GM18909 (cell line): Measurements from ENCODE around the gene NGF.

Source experiments
- ATAC-seq: cut with Tn5 transposase; IDR thresholded peaks from one replicate; pipeline ENCODE4 v1.9.1; 2021; ENCODE audit warnings: mild to moderate bottlenecking; ENCODE audit not compliant: unreplicated experiment, poor library complexity

NGF gene

DNA sequence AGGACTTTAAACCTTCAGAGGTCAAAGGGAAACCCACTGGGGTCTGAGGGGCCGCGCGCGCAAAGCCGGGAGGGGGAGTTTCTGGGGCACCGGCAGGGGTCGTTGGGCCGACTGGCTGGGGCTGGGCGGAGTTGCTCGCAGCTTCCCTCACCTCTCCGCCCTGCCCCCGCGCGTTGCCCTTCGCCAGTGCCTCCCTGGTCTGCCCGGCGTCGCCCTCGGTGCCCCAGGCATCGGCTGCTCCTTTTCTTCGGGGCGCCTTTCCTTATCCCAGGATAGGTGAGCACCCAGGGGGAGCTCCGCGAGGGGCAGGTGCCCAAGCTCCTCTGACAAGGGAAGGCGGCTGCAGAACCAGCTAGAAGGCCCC is 390 bp upstream of the NGF start:
- ATAC-seq: no peak

DNA sequence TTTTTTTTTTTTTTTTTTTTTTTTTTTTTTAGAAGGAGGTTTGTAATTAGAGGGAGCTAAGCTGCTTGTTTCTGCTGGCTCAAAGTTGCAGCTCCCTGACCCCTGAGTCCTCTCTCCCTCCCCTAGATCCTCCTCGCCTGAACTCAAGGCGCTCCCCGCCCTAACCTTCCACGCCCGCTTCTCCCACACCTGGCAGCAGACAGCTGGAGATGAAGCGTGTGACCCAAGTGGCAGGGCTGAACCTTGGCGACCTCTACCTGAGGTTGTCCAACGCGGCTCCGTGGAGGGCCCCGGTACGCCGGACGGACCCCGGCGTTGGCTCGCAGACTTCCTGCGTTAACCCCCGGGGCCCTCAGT is 795 bp downstream of the NGF start:
- no peak for ATAC-seq

DNA sequence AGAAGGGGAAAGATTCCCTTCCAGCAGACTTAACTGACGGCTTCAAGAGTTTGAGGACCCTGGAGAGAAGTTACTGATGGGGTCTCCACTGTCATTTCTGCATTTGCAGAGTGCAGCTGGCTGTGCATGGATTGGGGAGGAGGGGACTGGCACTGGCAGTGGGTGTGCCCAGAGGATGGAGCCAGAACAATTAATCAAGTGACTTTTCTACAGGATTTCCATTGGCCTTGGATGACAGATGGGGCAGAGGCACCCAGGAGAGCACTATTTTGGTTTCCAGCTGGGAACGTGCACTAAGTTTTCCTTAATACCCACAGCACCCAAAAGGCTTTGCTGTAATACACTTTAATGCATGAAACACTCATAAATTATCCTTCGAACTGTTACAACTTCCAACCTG is 1.3 kb downstream of the NGF start:
- no peak for ATAC-seq

DNA sequence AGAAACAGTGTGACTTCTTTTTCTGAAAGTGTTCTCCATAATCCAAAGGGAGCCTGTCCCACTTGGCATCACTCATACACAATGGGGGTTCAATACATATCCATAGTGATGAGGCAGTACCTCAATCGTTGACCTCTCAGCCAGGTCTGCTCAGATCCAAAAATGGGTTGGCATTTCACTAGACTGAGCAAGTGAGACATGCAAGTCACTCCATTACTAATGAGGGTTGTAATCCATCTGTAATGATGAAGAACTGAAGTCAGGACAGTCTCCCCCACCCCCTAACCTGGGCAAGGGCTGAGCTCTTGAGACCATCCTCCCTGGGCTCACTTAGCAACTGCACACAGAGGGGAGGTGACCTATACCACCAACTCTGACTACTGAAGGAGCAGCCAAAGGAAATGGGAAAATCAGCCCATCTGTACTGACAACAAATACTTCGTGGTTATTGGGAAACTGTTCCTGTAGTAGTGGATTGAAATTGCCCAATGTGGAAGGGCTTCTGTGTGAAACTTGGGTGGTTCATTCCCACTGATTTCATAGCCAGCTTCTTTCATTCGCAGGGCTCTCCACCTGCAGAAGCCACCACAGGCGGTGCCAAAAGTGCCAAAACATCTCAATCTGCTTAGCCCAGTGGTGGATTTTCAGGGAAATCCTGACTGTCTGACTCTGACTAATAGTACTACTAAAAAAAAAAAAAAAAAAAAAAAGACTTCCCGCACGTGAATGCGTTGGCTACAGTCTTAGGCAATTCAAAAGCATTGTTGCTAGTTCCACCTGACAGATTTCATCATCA is 5.0 kb downstream of the NGF start:
- no peak for ATAC-seq

DNA sequence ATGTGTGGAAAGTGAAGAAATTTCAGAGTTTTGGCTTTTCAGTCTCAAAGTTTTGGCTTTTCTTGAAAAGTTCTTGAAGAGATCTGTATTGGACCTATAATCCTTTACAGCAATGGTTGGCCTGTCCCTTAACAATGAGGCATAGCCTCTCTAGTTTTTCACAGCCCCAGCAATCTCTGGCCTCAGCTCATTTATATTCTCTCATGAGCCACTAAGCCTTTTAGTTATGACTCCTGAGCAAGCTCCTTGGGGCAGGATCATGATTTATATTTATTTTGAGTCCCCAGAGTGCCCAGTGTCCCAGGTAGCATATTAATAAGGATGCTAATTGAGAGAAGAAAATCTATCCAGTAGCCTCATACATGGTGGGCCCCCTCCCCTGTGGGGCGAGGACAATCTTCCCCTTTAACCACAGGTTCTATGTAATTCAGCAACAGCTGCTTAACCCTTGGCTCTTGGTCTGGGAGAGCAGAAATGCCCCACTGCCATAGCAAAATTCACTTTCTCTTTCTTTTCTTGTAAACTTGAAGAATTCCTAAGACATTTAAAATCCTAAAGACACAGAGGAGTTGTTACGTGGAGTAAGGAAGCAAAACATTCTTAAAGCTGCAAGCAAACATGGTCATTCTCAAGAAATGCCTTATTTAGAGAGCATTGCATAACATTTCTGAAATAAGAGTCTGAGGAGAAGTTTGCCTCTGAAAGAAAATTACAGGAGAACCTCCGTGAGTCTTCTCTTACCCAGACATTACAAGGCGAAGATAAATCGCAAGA is 6.3 kb downstream of the NGF start:
- no peak for ATAC-seq

DNA sequence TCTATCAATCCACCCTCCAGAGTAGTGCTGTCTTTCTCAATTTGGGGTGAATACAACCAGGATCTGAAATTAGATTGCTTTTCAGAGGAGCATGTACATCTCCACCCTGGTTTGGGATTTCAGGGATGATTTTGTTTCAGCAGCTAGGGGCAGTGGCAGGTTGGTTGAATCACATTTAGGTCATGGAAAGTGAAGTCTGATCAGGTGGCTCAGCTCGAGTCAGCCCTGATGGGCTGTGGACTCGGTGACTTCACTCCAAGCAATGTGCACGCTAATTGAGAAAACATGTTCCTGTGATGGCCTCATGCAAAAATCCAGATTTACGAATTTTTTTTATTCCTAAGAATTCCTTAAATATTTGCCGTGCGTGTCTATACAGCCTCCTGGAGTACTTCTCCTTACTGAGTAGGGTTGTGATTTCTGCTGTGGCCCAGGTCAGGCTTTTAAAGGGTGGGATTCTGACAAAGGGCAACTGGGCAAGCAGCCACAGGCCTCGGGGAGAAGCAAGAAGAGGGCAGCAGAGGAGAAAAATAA is 7.5 kb downstream of the NGF start:
- no peak for ATAC-seq

DNA sequence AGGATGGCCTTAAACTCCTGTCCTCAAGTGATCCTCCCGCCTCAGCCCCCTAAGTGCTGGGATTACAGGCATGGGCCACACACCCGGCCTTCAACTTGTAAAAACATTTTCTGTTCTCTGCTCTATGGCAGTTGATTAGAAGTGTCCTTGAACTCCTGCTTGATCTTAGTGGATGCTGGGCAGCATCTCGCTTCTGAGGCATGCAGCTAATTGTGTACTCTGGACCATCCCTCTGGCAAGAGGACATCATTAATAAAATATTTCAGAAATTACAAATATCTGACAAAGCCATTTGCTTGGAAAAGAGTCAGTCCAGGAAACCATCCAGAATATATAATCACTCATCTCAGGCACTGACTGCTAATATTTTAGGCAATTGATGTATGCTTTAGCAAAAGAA is 8.1 kb downstream of the NGF start:
- ATAC-seq: no peak

DNA sequence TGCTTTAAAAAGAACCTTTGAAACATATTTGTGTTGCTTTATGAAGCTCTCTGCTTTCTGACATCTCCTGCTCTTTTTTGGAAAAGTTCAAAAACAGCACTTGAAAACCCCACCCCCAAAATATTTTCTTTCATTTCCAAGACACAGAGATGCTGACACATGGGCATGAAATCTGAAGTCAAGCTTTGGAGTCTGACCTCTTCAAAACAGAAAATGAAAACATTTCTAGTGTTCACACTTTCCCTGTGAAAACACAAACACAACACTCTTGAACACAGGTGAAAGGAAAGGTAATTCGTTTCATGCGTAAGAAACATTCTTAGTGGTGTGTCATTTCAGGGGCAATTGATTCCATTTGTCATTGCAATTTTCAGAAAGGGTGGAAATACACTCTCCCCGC is 10.8 kb downstream of the NGF start:
- no peak for ATAC-seq

DNA sequence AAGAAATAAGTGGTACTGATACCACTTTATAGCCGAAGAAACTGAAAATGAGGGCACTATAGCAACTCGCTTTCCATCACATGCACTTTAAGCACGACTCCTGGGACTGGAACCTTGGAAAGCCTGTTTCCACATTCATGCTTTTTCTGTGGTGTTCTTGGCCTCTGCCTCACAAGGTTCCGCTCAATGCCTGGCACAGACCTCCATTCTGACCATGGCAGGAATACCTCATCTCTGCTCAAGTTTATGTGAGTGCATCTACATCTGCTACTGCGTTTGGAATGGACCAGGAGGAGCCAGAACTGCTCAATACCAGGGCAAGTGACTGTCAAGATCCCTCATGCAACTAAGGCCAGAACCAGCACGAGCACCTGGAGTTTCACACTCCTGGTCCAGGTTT is 11.6 kb downstream of the NGF start:
- no peak for ATAC-seq

DNA sequence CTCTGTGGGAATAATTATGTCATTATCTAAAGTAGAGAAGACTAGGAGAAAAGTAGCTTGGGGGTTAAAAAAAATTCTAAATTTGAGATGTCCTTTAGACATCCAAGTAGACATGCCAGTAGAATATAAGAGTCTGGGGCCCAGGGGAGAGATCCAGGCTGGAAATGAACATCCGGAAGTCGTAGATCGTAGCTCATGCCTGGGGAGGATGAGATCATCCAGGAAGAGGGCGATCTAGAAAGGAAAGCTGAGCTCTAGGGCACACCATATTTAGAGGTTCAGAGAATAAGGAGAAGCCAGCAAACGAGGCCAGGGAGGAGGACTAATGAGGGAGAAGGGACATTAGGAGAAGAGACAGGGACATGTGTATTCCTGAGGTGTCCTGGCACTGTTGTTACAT is 12.2 kb downstream of the NGF start:
- ATAC-seq: no peak

DNA sequence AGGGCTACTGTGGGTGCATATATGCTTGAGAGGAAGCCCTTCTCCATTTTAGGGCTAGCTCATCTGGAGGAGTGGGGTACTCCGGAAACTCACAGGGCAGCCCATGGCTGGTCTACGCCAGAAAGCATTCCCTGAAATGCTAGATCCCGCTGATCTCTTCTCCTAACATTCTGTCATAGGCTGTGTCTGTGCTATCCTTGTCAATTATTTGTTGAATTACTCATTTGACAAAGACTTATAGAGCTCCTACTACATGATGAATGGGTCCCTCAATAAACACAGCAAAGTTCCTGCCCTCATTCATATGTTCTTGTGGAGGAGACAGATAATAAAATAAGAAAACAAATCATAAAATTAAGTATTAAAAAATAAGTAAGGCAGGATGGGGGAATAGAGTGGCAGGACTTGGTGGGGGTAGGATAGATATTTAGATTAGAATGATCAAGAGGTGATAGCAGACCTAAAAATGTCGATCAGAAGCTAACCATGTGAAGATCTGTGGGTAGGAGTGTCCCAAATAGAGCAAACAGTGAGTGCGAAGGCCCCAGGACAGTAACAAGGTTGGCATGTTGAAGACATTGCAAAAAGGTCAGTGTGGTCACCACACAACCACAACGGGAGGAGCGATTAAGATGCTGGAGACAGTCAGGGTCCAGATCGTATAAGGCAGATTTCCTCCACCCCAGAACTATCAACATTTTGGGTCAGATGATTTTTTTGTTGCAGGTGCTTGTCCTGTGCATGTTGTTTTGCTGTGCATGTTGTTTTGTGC is 13.2 kb downstream of the NGF start:
- ATAC-seq: no peak

DNA sequence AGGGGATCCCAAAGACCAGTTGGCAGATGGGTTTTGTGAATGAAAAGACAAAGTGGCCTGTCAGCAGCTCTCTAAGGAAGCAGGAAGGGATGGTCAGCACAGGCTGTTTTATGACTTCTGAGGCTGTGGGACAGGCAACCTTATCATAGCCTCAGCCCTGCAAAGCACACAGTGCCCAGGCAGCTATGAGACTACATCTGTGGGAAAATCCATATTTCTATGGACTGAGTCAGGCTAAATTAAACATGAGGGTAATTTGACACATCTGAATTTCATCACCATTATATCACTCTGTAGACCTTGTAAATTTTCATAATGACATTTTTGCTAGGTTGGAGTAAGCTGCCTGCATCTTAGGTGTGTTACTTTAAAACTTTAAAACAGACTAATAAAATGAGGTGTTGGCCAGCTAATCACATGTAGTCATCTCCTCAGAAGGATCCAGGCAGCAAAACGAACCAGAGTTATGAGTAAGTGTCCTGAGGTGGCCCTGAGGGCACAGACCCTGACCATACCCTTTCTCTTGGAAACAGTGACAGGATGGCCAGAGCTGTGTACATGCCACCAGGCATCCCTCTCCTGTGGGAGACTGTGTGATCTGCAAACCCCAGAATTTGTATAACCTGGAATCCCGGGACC is 14.6 kb downstream of the NGF start:
- no peak for ATAC-seq

DNA sequence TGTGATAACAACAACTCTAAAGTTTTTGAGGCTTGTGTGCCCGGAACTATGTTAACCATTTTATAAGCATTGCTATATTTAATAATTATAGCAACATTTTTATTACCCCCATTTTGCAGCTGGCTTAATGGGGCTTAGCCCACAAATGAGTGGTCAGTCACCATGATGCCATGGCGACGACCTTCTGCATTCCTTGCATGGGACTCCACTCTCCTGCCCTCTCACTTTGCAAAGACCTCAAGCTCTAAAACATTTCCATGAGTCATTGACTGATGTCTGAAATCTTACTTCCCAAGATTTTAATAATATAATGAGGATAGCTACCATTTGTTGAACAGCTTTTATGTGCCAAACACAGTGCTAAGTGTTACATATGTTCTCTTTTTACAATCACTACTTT is 15.4 kb downstream of the NGF start:
- ATAC-seq: no peak

DNA sequence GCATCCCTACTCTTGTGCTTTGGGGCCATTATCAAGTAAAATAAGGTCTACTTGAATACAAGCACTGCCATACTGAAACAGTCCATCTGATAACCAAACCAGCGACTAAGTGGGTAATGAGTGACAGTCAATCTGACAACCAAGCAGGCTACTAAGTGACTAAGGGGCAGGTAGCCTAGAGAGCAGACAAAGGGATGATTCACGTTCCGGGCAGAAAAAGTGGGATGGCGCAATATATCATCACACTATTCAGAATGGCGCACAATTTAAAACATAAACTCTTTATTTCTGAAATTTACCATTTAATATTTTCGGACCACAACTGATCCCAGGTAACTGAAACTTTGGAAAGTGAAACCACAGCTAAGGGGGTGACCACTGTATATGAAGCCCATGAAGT is 17.7 kb downstream of the NGF start:
- ATAC-seq: no peak

DNA sequence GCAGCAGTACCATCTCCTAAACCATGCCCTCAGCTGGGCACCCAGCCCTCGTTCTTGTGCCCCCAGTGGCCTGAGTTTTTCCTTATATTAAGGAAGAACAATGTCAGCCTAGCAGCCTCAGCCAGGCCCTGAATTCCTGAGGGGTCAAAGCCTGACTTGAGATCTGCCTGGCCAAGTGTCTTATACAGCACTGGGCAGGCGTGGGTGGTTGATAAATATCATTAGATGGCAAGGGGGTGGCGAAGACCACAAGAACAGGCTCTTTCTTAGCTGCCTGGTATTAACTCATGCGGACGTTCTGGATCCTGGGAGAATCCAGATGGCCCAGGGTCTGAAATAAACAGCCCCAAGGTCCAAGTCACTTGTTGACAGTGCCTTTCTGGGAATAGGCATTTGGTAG is 18.3 kb downstream of the NGF start:
- ATAC-seq: no peak

DNA sequence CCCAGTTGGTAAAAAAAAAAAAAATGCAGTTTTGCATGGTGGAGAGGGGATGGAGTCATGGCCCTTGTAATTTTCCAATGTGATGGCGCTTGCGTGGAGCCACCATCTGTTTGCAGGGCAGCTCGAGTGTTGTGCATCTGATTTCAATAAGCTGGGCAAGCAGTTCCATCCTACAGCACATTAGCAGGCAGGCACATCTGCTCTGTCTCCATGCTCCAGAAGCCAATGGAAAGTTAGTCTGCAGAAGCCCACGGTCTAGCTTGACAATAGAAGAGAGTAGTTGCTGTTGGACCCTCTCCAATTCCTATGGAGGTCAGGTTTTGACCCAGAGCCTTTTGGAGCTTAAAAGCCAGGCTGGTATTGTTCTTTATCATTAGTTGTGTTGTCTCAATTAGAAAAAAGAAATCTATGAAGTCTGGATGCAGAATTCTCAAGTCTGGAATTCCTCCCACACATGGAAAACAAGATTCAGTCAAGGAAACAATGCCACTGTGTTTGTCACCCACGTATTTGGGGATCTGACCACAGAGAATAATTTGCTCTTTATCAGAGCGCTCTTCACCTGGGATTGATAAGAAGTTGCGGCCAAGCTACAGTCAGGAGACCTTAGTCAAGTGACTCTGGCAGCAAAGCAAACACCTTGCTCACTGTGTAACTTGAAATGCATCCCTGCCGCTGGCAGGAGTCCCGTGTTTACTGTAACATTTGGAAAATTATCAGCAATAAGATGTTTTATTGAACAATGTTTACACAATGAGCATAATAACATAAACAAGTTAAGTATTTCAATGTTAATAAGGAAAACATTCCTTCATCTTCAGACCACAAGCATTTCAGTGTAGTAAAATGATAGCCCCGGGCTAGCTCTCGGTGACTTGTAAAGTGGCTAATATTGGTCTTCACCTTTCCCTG is 20.7 kb downstream of the NGF start:
- no peak for ATAC-seq

DNA sequence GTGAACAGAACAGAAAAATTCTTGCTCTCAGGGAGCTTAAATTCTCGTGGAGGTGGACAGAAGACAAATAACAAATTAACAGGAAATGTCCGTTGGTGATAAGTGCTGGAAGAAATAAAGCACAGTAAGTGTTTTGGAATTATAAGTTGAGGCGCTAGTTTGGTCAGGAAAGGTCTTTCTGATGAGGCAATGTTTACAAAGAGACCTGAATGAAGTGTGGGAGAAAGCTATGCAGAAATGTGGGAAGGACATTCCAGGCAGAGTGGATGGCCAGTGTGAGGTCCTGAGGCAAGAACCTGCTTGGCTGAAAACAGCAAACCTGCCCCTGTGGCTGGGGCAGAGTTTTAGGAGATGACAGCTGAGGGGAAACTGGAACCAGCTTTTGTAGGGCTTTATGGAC is 23.3 kb downstream of the NGF start:
- no peak for ATAC-seq

DNA sequence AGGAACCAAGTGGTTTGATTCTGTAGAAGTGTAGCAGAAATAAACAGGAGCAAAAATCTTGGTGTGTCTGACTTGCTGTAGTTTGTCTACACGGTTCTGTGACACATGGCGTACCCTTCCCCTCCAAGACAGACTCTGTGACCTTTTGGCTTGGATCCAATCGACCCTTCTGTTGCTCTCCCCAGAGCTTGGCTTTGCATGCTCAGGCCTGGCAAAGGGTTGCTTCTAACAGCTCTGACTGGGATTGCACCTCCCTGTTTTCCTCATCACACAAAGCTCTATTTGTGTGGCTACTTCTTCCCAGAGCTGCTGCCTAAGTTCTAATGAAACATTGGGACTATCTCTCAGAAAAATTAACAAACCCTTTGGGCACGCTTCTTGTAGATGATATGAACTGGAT is 24.0 kb downstream of the NGF start:
- ATAC-seq: no peak

DNA sequence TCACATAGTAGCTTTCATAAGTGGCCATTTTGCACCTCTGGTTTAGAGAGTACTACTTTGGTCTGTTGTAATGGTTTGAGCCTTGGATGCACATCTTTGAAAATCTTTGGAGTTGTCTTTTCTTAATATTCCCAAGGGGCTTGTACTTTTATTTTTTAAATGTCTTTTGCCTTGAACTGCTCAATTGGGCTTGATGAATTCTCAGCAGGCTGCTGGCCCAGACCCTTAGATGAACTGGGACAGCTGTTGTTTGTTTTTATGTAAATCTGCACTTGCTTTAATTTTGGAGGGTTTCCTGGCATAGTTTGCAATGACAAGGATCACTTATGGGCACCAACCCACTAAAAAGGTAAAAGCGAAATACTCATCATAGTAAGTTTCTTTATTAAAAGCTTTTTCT is 24.9 kb downstream of the NGF start:
- no peak for ATAC-seq

DNA sequence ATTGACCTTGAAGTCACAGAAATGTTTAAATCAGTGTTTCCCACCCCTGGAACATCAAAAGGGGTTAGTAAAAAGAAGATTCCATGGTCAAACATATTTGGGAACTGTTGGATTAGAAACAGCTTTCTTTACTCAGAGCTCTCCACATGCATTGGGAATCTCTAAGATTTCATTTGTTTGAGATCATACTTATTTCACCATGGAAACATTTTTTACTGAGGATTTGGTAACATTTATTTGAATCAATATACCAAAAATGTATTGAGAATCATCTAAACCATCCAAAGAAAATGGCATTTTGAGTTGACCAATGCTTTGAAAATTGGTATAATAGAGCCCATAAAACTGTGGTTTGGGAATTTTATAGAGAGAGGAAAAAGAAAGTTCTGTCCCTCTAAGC is 25.3 kb downstream of the NGF start:
- ATAC-seq: no peak
